Measurements from ENCODE around the gene HHAT. TPM values are rescaled to one million over a fixed set of nuclear protein-coding genes. Genes with fewer than 3 reads are reported as not detected.

HHAT gene
- total RNA-seq, 2 donors from 2014 or later, result 16.3 to 19.0 TPM

GRCh38 chr1:210558302-210558701 is 229.6 kb downstream of the HHAT start:
- Histone ChIP-seq H3K27me3 (replicated peaks; ENCODE audit: insufficient read depth) (no peaks in the 10 kb centered on the region), H3K27ac (no peak overlapping the region), H3K4me3 (no peak overlapping the region), H3K36me3 (no peaks in the 10 kb centered on the region), H3K4me1 (replicated peaks) (no peaks in the 10 kb centered on the region), H3K9me3 (no peaks in the 10 kb centered on the region)
- intact Hi-C loops (cut with DNase I), result no loop called here
- 22% methylated on average over 1 of the region's 1 CpG for WGBS
- DNase-seq (ENCODE audit: low spot score), result no peak
- no peak for TF ChIP-seq POLR2AphosphoS5 (IDR thresholded peaks at IDR 0.05)
- TF ChIP-seq CTCF (IDR thresholded peaks at IDR 0.05), result no peak
- TF ChIP-seq POLR2A (IDR thresholded peaks at IDR 0.05), result no peak

DNA sequence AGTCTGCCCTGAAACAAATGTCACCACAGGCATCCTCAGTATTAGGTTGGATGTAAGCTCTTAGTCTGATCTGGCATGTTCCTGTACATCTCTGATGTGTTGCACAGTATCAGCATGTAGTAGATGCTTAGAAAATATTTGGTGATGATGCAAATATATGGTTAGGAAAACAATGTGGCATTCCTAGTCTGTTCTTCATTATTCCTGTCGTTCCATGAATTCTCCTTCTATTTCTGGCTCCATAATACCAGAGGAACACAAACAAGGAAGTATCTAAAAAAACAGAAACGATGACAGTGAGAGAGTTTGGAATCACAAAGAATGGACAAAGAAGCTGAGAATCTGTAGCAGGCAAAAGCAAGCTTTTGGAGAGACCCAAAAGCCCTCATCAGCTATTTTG is 236.6 kb downstream of the HHAT start:
- Histone ChIP-seq H3K27ac (no peak overlapping the region), H3K9me3 (no peaks in the 10 kb centered on the region), H3K27me3 (replicated peaks; ENCODE audit: insufficient read depth) (no peaks in the 10 kb centered on the region), H3K36me3 (no peaks in the 10 kb centered on the region), H3K4me3 (no peak overlapping the region), H3K4me1 (replicated peaks) (no peaks in the 10 kb centered on the region)
- DNase-seq (ENCODE audit: low spot score), result no peak
- intact Hi-C loops (cut with DNase I), result no loop called here
- WGBS, result 67% methylated on average over 2 of the region's 2 CpGs
- TF ChIP-seq POLR2A (IDR thresholded peaks at IDR 0.05), result no peak
- no peak for TF ChIP-seq POLR2AphosphoS5 (IDR thresholded peaks at IDR 0.05)
- no peak for TF ChIP-seq CTCF (IDR thresholded peaks at IDR 0.05)

GRCh38 chr1:210568631-210569030 is 239.9 kb downstream of the HHAT start:
- Histone ChIP-seq H3K27me3 (replicated peaks; ENCODE audit: insufficient read depth) (no peaks in the 10 kb centered on the region), H3K9me3 (no peaks in the 10 kb centered on the region), H3K36me3 (no peaks in the 10 kb centered on the region), H3K27ac (no peak overlapping the region), H3K4me1 (replicated peaks) (no peaks in the 10 kb centered on the region), H3K4me3 (no peak overlapping the region)
- TF ChIP-seq POLR2AphosphoS5 (IDR thresholded peaks at IDR 0.05), result no peak
- TF ChIP-seq CTCF (IDR thresholded peaks at IDR 0.05), result no peak
- TF ChIP-seq POLR2A (IDR thresholded peaks at IDR 0.05), result no peak
- intact Hi-C loops (cut with DNase I), result no loop called here
- DNase-seq (ENCODE audit: low spot score), result no peak

- H3K4me1 ChIP-seq (replicated peaks), result no peaks in the 10 kb centered on the region
- DNase-seq (ENCODE audit: low spot score), result no peak
- no peaks in the 10 kb centered on the region for H3K27me3 ChIP-seq (replicated peaks; ENCODE audit: insufficient read depth)
- H3K9me3 ChIP-seq, result no peaks in the 10 kb centered on the region
- intact Hi-C loops (cut with DNase I), result no loop called here
- H3K27ac ChIP-seq, result no peak overlapping the region
- no peaks in the 10 kb centered on the region for H3K36me3 ChIP-seq
- WGBS, result 92% methylated on average over 2 of the region's 2 CpGs
- TF ChIP-seq POLR2AphosphoS5 (IDR thresholded peaks at IDR 0.05), result no peak
- no peak for TF ChIP-seq POLR2A (IDR thresholded peaks at IDR 0.05)
- no peak for TF ChIP-seq CTCF (IDR thresholded peaks at IDR 0.05)
- H3K4me3 ChIP-seq, result no peak overlapping the region
Measured at GRCh38 chr1:210570116-210570515, 241.4 kb downstream of the HHAT start.

DNA sequence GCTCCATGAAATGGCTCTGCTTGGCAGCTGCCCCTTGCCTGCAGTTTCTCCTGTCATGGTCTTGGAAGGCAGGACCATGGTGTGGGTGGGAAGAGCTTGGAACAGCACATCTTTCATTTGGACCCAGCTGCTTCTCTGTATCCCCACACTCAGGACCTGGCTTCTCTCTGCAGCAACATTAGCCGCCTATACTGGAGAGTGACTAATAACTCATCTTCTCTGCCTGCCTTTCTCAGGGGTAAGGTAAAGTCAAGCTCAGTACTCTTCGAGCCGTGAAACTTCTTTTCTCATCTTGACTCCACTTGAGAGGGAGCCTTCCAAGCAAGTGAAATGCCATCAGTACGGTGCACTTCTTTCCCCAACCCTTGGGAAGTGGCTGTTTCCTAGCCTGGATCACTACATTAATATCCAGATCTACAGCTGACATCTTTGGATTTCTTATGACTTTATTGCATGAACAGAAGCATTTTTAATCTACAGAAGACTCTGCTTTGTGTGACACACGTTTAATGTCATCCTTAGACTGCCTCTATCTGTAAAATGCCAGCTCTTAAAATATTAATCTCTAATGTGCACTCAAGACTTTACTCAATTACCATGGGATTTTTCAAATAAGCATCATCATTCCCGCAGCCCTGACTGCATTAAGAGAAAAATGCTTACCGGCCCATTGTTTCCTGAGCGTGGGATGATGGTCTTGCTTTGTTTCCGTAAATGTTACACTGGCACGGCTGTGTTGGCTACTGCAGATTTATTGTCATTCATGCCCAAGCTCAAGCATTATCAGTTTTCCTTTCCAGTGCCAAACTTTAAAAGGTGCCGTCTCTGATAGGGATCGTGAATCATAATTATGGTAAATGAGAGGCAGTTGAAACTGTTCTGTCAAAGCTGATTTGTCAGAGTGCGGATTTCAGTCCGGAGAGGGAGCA is 242.9 kb downstream of the HHAT start:
- DNase-seq (ENCODE audit: low spot score), result no peak
- Histone ChIP-seq H3K27ac (no peak overlapping the region), H3K27me3 (replicated peaks; ENCODE audit: insufficient read depth) (no peaks in the 10 kb centered on the region), H3K36me3 (no peaks in the 10 kb centered on the region), H3K4me1 (replicated peaks) (no peaks in the 10 kb centered on the region), H3K9me3 (no peaks in the 10 kb centered on the region), H3K4me3 (no peak overlapping the region)
- WGBS, result 84% methylated on average over 14 of the region's 14 CpGs
- no peak for TF ChIP-seq POLR2A (IDR thresholded peaks at IDR 0.05)
- no peak for TF ChIP-seq CTCF (IDR thresholded peaks at IDR 0.05)
- no peak for TF ChIP-seq POLR2AphosphoS5 (IDR thresholded peaks at IDR 0.05)
- intact Hi-C loops (cut with DNase I), result no loop called here
